LNCAP (cell line): Measurements from ENCODE around the gene WSB2.

ENCODE experiments used
- CTCF ChIP-seq: fragments of 450-650 bp; IDR thresholded peaks from 2 replicates; pipeline ENCODE4 v1.5.1; 2017; ENCODE audit warnings: mild to moderate bottlenecking

Gene WSB2

DNA sequence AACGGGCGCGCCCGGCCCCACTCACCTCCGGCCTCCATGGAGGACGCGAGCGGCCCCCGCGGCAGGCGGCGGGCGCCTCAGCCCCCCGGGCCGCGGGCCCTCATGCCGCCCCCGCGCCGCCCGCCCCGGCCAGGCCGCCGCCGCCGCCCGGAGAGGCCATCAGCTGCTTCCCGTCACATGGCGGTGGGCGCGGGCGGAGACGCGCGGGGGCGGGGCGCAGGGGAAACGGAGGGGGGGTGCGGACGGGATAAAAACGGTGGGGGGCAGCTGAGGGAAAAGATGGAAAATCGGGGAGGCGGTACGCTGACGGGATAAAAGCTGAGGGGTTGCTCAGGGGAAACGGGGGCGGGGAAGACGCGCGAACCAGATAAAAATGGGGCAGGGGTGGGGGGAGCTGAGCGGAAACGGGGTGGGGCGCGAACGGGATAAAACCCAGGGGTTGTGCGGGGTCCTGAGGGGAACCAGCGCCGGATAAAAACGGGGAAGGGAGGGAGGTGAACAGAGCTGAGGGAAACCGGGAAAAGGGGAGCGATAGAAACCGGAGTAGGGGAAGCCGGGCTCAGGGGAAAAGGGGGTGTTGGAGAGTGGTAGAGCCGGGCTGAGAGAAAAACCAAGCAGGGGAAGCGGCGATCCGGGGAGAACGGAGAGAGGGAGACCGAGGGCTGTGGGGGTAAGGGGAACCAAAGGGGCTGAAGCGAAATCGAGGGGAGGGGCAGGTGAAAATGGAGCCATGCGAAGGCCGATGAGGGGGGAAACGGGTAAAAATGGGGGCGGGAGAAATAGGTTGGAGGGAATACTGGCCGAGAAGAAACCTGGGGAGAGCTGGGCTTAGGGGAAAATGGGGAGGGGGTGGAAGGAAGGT lies at the start of gene WSB2:
Gene WSB2 (minus strand): TSS at position 169 of the 862 bp plus-strand sequence. CDS start 131 bp downstream, at position 38.
- no peak for TF ChIP-seq CTCF

GRCh38 chr12:118109088-118109487 lies 48.1 kb upstream of the WSB2 start:
- TF ChIP-seq CTCF, result no peak

DNA sequence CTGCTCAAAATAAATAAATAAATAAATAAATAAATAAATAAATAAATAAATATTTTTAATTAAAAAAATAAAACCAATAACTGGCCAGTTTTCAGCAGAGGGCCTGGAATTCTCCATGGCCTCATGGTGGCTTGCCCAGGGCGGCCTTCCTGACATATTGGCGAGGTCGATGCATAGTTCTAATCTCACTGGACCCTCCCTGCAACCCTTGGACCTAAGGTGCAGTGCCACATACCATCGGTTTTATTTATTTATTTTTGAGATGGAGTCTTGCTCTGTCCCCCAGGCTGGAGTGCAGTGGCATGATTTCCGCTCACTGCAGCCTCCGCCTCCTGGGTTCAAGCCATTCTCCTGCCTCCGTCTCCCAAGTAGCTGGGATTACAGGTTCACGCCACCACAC lies 46.7 kb upstream of the WSB2 start:
- TF ChIP-seq CTCF, result no peak

DNA sequence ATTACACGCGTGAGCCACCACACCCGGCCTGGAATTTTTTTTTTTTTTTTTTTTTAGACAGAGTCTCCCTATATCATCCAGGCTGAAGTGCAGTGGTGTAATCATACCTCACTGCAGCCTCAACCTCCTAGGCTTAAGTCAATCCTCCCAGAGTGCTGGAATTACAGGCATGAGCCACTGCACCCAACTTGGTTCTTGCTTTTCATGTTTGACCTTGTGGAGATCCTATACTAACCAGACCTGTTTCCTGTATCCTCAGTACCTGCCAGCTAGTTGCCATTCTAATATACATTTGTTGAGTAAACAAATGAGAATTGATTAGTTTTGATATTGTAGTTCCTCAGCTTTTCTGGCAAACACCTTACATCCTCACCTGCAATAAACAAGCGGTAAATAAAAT lies 46.0 kb upstream of the WSB2 start:
- no peak for TF ChIP-seq CTCF

GRCh38 chr12:118103601-118104382 lies 42.8 kb upstream of the WSB2 start, which contains the start of gene VSIG10:
Gene VSIG10 (minus strand): TSS chr12:118104011. CDS start chr12:118103671, 340 bp downstream.
- TF ChIP-seq CTCF, result no peak

DNA sequence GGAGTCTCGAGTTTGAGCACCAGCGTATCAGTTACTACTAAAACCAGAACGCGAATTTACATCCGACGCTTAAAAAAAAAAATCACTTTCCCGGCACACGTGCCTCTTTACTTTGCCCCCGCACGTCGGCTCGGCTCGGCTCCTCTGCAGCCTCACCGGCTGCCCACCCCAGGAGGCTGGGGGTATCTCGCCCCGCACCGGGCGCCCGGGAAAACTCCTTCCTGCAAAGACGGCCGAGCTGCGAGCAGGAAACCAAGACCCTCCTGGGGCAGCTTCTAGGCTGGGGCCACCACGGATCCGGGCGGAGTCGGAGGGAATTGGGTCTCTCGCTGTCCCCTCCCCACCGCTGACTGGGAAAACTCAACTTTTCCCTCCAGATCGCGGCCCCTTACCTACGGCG lies 42.2 kb upstream of the WSB2 start:
- TF ChIP-seq CTCF, result no peak

DNA sequence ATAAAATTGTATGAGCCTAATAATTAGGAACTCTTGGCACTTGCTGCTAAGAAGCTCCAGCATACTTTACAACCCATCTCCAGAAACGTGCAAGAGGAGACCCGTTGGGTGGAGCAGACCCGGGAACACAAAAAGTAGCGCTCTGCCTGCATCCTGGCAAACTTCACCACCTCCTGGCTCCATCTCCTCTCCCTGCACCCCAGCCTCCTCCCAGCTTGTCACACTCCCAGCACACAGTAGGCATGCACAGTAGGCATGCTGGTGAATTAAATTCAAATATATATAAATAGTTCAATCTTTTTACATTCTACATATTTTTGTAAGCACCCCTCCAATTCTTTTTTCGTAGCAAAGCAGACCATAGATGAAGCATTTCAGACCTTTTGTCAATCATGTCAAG lies 41.6 kb upstream of the WSB2 start:
- TF ChIP-seq CTCF, result no peak
